Naive B cell (primary cell): ENCODE data around the gene CCDC14. TPM values are rescaled to one million over a fixed set of nuclear protein-coding genes. Genes with fewer than 3 reads are reported as not detected.
"Not testable (repeated sequence)": the region's sequence is repeated elsewhere in the genome, so short reads cannot be mapped to it uniquely, and the experiment has no call there.

ENCODE experiments used
- ATAC-seq, 2 donors: fragments of 150-1000 bp; cut with Tn5 transposase; 2 replicates each; pipeline ENCODE4 v1.10.0; 2021; ENCODE audit warnings: low read depth in 2 of 2, mild to moderate bottlenecking in 2 of 2, moderate library complexity in 2 of 2
- DNase-seq: peaks from one replicate; pipeline ENCODE4 v3.0.0; 2022
- H3K27ac Mint-ChIP-seq, 6 donors: one replicate each; pipeline ENCODE4 v1.8.0; 2020 to 2022; ENCODE audit warnings: mild to moderate bottlenecking in 6 of 6, mixed read lengths in 6 of 6, moderate library complexity in 5 of 6, inconsistent platforms in 2 of 6
- H3K27me3 Mint-ChIP-seq, 3 donors: one replicate each; pipeline ENCODE4 v1.8.0; 2021 to 2022; ENCODE audit warnings: mixed read lengths in 3 of 3, mild to moderate bottlenecking in 1 of 3
- H3K36me3 Mint-ChIP-seq, 2 donors: one replicate each; pipeline ENCODE4 v1.8.0; 2020 to 2022; ENCODE audit warnings: mixed read lengths in 2 of 2, inconsistent platforms in 1 of 2, mild to moderate bottlenecking in 1 of 2
- H3K4me1 Mint-ChIP-seq, 3 donors: one replicate each; pipeline ENCODE4 v1.8.0; 2020 to 2022; ENCODE audit warnings: mixed read lengths in 3 of 3, inconsistent platforms in 1 of 3, mild to moderate bottlenecking in 1 of 3, moderate library complexity in 1 of 3
- H3K4me3 Mint-ChIP-seq, 8 donors: one replicate each; pipeline ENCODE4 v1.8.0; 2020 to 2022; ENCODE audit warnings: mild to moderate bottlenecking in 8 of 8, mixed read lengths in 8 of 8, moderate library complexity in 8 of 8, inconsistent platforms in 2 of 8
- H3K9me3 Mint-ChIP-seq, 7 donors: one replicate each; pipeline ENCODE4 v1.8.0; 2020 to 2022; ENCODE audit warnings: mixed read lengths in 7 of 7, mild to moderate bottlenecking in 5 of 7, inconsistent platforms in 2 of 7, moderate library complexity in 1 of 7
- polyA plus RNA-seq, 6 donors: library from polyadenylated mRNA; unstranded; fragments of 300-500 nt; fragmentation: Illumina TruSeq; gene quantifications; one replicate each; pipeline ENCODE4 v1.2.3, GENCODE V29; 2021; ENCODE audit warnings: low read depth in 6 of 6

The CCDC14 gene
- polyA plus RNA-seq, 6 donors from 2014 or later: 4.0 to 25.8 (median 8.0) TPM

DNA sequence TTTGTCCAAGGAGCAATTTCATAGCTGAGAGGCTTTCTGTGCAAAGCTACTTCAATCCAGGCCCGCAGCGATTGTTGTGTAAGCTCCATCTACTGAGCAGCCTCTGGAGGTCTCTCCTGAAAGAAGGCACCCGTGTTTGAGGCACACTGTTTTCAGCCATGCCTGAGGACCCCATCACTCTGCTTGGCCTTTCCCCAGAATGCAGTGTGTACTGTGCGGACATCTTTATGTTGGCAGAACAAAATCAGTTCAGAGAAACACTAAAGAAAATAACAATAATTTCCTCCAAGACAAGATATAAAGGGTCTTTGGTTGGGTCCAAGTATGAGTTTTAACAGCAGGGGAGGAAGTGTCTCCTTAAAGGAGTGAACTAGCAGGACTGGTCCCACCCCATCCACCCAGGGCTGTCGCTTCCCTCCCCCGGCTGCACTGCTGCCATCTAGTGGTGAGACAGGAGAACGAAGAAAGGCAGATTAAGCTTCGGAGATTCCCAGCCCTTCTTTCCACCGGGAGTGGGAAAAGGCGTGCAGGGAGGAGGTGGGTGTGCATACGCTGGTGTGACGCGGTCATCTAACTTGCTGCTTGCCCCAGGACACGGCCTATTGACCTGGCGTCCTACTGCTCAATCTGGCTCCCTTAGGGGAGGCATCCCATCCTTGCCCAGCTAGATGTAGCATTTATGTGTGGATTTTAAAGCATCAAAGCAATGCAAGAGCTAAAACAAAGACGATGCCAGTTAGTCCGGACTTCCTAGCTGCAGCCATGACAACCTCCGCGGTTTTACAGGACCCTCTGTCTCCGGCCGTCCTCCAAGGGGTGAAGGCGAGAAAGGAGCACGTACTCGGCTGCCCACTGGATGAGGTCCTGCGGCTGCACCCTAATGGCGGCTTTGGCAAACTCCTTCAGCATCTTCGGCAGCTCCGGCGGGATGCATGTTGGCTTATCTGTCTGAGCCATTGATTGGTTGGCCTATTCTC is 18.8 kb upstream of the CCDC14 start:
- H3K27ac Mint-ChIP-seq, H3K36me3 Mint-ChIP-seq, H3K9me3 Mint-ChIP-seq, H3K4me1 Mint-ChIP-seq: not testable (repeated sequence)
- peaks cover 28 to 36% (median 31%) of the 10 kb centered on the region in 3 donors for H3K27me3 Mint-ChIP-seq
- H3K4me3 Mint-ChIP-seq: peak overlapping the region in 2 of 8 donors; percentile 7 to 20
- DNase-seq (peak; percentile 18), ATAC-seq (peak; percentile 77 to 90)

GRCh38 chr3:123976904-123977303 is 15.9 kb upstream of the CCDC14 start:
- peaks cover 8 to 30% (median 25%) of the 10 kb centered on the region in 3 donors for H3K27me3 Mint-ChIP-seq
- not testable (repeated sequence) for ATAC-seq, H3K4me3 Mint-ChIP-seq, H3K36me3 Mint-ChIP-seq, H3K9me3 Mint-ChIP-seq, H3K4me1 Mint-ChIP-seq, DNase-seq, H3K27ac Mint-ChIP-seq

- DNase-seq, H3K9me3 Mint-ChIP-seq, ATAC-seq, H3K36me3 Mint-ChIP-seq, H3K4me1 Mint-ChIP-seq, H3K4me3 Mint-ChIP-seq, H3K27ac Mint-ChIP-seq: not testable (repeated sequence)
- peaks cover 11 to 31% (median 30%) of the 10 kb centered on the region in 3 donors for H3K27me3 Mint-ChIP-seq
Measured at GRCh38 chr3:123976181-123976898, 15.3 kb upstream of the CCDC14 start.

- not testable (repeated sequence) for ATAC-seq, H3K9me3 Mint-ChIP-seq, H3K4me1 Mint-ChIP-seq, H3K36me3 Mint-ChIP-seq, H3K4me3 Mint-ChIP-seq, DNase-seq, H3K27ac Mint-ChIP-seq
- peaks cover 12 to 26% (median 24%) of the 10 kb centered on the region in 3 donors for H3K27me3 Mint-ChIP-seq
Measured at GRCh38 chr3:123975030-123975429, 14.0 kb upstream of the CCDC14 start.

- H3K27ac Mint-ChIP-seq: no peak overlapping the region
- H3K36me3 Mint-ChIP-seq: peaks cover 0 to 3% of the 10 kb centered on the region in 2 donors
- peaks cover 12 to 39% (median 30%) of the 10 kb centered on the region in 3 donors for H3K27me3 Mint-ChIP-seq
Measured at GRCh38 chr3:123971406-123971805, 10.4 kb upstream of the CCDC14 start.

GRCh38 chr3:123967260-123967659 is 6.2 kb upstream of the CCDC14 start:
- not testable (repeated sequence) for H3K27ac Mint-ChIP-seq, H3K4me1 Mint-ChIP-seq, H3K36me3 Mint-ChIP-seq, H3K4me3 Mint-ChIP-seq, DNase-seq, H3K9me3 Mint-ChIP-seq, ATAC-seq
- peaks cover 24 to 37% (median 36%) of the 10 kb centered on the region in 3 donors for H3K27me3 Mint-ChIP-seq

More at GRCh38 chr3:123971406-123971805, 10.4 kb upstream of the CCDC14 start:
- Mint-ChIP-seq H3K4me3 (no peak overlapping the region), H3K9me3 (peaks cover 0 to 10% (median 0%) of the 10 kb centered on the region in 7 donors), H3K4me1 (no peaks in the 10 kb centered on the region)
- ATAC-seq (no peak), DNase-seq (no peak)

DNA sequence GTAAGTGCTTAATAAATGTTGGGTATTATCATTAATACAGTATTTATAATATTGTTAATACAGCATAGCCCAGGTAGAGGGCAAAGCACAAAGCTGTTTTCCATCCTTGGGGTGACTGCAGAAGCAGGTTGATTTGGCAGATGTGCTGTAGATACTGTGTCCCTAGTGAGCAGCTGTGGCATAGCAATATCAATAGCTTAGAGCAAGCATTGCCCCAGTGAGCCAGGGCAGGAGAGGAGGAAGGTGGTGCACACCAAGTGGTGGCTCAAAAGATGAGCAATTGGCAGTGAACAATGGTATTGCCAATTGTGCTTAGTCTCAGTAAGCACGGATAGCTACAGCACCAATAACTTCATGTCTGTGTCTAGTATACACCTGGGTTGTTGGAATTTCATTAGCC is 5.8 kb upstream of the CCDC14 start:
- H3K27me3 Mint-ChIP-seq: peaks cover 24 to 33% (median 32%) of the 10 kb centered on the region in 3 donors
- peak; percentile 77 to 90 for ATAC-seq
- H3K36me3 Mint-ChIP-seq, H3K4me1 Mint-ChIP-seq, H3K27ac Mint-ChIP-seq, DNase-seq, H3K4me3 Mint-ChIP-seq, H3K9me3 Mint-ChIP-seq: not testable (repeated sequence)

GRCh38 chr3:123964793-123965192 is 3.8 kb upstream of the CCDC14 start:
- H3K36me3 Mint-ChIP-seq, H3K9me3 Mint-ChIP-seq, ATAC-seq, H3K27ac Mint-ChIP-seq, DNase-seq: not testable (repeated sequence)
- Mint-ChIP-seq H3K27me3 (peaks cover 17 to 23% (median 21%) of the 10 kb centered on the region in 3 donors), H3K4me1 (peaks cover 0 to 15% (median 6%) of the 10 kb centered on the region in 3 donors), H3K4me3 (peak overlapping the region in 1 of 8 donors; percentile 92)

DNA sequence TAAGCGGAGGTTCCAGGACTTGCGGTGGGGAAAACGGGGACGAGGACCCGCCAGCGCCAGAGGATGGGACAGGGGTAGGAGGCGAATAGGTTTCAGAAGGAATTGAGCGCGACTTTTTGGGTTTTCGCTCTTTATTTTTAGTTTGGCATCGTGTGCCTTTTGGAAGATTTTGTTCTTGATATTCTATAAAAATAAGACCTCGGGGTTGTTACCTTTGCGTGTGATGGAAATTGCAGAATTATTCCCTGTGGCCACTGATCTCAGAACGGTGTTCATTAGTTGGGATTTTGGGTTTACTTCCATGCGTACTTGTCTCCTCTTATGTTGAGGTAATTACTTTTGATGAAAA is 453 bp upstream of the CCDC14 start:
- peak overlapping the region; percentile 92 to 99 (median 97) for H3K4me3 Mint-ChIP-seq
- DNase-seq: no peak
- no peaks in the 10 kb centered on the region for H3K9me3 Mint-ChIP-seq
- H3K27ac Mint-ChIP-seq: peak overlapping the region in 5 of 6 donors; percentile 92 to 98 (median 96)
- peaks cover 5 to 23% (median 18%) of the 10 kb centered on the region in 3 donors for H3K4me1 Mint-ChIP-seq
- peaks cover 8 to 13% (median 12%) of the 10 kb centered on the region in 3 donors for H3K27me3 Mint-ChIP-seq
- H3K36me3 Mint-ChIP-seq: no peaks in the 10 kb centered on the region
- ATAC-seq: no peak

- H3K36me3 Mint-ChIP-seq: peaks cover 5 to 7% of the 10 kb centered on the region in 2 donors
- H3K9me3 Mint-ChIP-seq: no peaks in the 10 kb centered on the region
- no peak overlapping the region for H3K27ac Mint-ChIP-seq
- H3K4me1 Mint-ChIP-seq: peaks cover 8 to 12% (median 8%) of the 10 kb centered on the region in 3 donors
- no peak overlapping the region for H3K4me3 Mint-ChIP-seq
- H3K27me3 Mint-ChIP-seq: no peaks in the 10 kb centered on the region
- ATAC-seq (no peak), DNase-seq (no peak)
Measured at GRCh38 chr3:123953735-123954134, 7.3 kb downstream of the CCDC14 start.

DNA sequence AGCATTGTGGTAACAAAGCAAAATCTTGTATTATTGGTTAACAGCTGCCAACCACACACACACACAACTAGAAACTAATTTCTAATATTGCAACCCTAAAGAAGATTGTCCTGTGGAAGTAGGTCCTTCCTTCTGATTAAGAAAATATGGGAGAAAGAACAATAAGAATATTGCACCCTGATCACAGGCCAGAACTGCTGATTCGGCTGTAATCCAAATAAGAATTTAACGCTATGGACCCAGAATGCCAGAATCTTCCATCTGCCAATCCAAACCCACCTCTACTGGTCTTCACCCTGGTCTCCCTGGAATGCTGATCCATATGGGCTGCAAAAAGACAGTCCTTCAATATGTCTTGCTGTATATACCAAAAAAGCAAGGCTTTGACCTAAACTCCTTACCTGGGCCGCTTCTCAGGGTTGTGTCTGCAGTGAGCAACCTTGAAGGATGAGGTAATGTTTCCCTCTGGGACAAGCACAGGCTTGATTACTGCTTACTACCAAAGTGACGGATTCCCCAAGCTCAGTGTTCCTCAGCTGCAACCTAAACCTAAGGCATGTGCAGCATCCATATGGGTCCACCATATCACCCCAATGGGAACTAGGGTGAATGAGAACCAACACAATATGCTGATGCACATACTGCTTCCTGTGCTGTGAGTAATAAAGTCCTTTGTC is 8.0 kb downstream of the CCDC14 start:
- no peak overlapping the region for H3K4me3 Mint-ChIP-seq
- no peaks in the 10 kb centered on the region for H3K27me3 Mint-ChIP-seq
- DNase-seq (no peak), ATAC-seq (no peak)
- H3K36me3 Mint-ChIP-seq: peaks cover 5 to 7% of the 10 kb centered on the region in 2 donors
- H3K9me3 Mint-ChIP-seq: no peaks in the 10 kb centered on the region
- peaks cover 4 to 6% (median 5%) of the 10 kb centered on the region in 3 donors for H3K4me1 Mint-ChIP-seq
- H3K27ac Mint-ChIP-seq: no peak overlapping the region

DNA sequence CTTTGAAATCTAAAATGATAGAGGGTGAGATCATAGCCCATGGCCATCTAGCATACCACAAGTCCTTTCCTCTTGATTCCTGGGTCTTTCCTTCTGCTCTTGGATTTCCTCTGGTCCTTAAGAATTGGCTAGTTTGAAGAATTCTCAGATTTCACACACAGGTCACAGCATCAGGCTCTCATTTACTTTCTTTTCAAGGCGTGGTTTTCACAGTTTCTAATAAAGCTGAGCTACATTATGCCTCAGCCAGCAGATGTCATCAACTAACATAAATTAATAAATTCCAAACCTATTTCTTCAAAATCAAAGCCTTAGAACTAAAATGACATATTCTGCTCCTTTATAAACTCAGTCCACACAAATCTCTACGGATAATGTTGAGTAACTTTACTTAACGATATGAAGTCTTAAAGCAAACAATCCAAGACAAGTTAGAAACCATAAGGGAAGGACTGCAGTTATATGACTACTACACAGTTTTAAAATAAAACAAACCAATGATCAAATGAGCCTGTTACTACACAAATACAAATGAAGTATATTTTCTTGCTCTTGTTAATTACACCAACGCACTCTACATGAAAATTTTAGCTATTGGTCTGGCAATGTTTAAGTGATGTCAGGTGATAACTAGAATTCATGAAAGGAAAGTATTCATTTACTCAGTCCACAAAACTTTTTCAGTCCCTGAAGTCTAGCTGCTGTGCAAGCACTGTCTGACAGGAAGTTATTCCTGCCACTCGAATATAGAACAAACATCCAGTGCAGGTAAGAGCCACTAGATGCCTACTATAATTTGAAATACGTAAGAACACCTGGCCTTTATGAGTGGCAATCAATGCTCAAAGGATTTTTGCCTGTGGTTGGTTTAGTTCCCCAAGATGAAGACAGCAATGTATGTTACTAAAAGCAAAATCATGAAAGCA is 9.2 kb downstream of the CCDC14 start:
- ATAC-seq: no peak

More for the DNA sequence above, 9.2 kb downstream of the CCDC14 start:
- Mint-ChIP-seq H3K4me1 (peaks cover 4 to 6% (median 5%) of the 10 kb centered on the region in 3 donors), H3K9me3 (no peaks in the 10 kb centered on the region), H3K27ac (no peak overlapping the region), H3K27me3 (no peaks in the 10 kb centered on the region), H3K36me3 (peaks cover 7 to 8% of the 10 kb centered on the region in 2 donors), H3K4me3 (no peak overlapping the region)
- DNase-seq: no peak
